DOHH2 (cell line): Measurements from ENCODE around the gene RASGEF1B.

ENCODE experiments used
- H3F3A ChIP-seq: fragments of 200-600 bp; sonication (generic), shearing (Covaris generic); 2 replicates; pipeline ENCODE4 v1.6.0; 2016; ENCODE audit warnings: antibody characterized with exemption, mild to moderate bottlenecking; ENCODE audit not compliant: control insufficient read depth, insufficient read depth
- H3K27ac ChIP-seq: fragments of 200-600 bp; sonication (generic); 2 replicates; pipeline ENCODE4 v1.5.1; 2014; ENCODE audit warnings: low read depth, mild to moderate bottlenecking, low read length, moderate library complexity
- H3K27me3 ChIP-seq: fragments of 200-600 bp; sonication (generic); 2 replicates; pipeline ENCODE4 v1.6.1; 2014; ENCODE audit warnings: mild to moderate bottlenecking, low read length, mixed read lengths; ENCODE audit not compliant: control insufficient read depth
- H3K36me3 ChIP-seq: fragments of 200-600 bp; sonication (generic); 2 replicates; pipeline ENCODE4 v1.6.1; 2014; ENCODE audit warnings: mild to moderate bottlenecking, low read length, moderate library complexity, mixed read lengths; ENCODE audit not compliant: control insufficient read depth
- H3K4me1 ChIP-seq: fragments of 200-600 bp; sonication (generic); 2 replicates; pipeline ENCODE4 v1.6.1; 2014; ENCODE audit warnings: mild to moderate bottlenecking, low read length, mixed read lengths; ENCODE audit not compliant: control insufficient read depth
- H3K4me2 ChIP-seq: fragments of 200-600 bp; sonication (generic); 2 replicates; pipeline ENCODE4 v1.6.0; 2014; ENCODE audit warnings: mild to moderate bottlenecking, low read length, moderate library complexity
- H3K4me3 ChIP-seq: fragments of 200-600 bp; sonication (generic); 2 replicates; pipeline ENCODE4 v1.5.1; 2014; ENCODE audit warnings: mild to moderate bottlenecking, low read length, mixed read lengths
- H3K79me2 ChIP-seq: fragments of 200-600 bp; sonication (generic); 2 replicates; pipeline ENCODE4 v1.6.1; 2014; ENCODE audit warnings: mild to moderate bottlenecking, low read length, mixed read lengths; ENCODE audit not compliant: control insufficient read depth
- H3K9me2 ChIP-seq: fragments of 200-600 bp; sonication (generic); replicated peaks from 2 replicates; pipeline ENCODE4 v1.6.1; 2014; ENCODE audit warnings: mild to moderate bottlenecking, low read length, mixed read lengths; ENCODE audit not compliant: control insufficient read depth
- H3K9me3 ChIP-seq: fragments of 200-600 bp; sonication (generic); 2 replicates; pipeline ENCODE4 v1.6.1; 2014; ENCODE audit warnings: antibody characterized with exemption, low read length, mixed read lengths; ENCODE audit not compliant: control insufficient read depth, insufficient read depth
- H4K20me1 ChIP-seq: fragments of 200-600 bp; sonication (generic); 2 replicates; pipeline ENCODE4 v1.6.0; 2014; ENCODE audit warnings: low read depth, mild to moderate bottlenecking, antibody characterized with exemption, low read length, moderate library complexity; ENCODE audit not compliant: control insufficient read depth, insufficient read depth
- CTCF ChIP-seq: fragments of 200-600 bp; sonication (generic); IDR thresholded peaks from one replicate; pipeline ENCODE4 v1.5.1; 2014; ENCODE audit warnings: antibody characterized with exemption, mild to moderate bottlenecking, low read depth, low read length; ENCODE audit not compliant: poor library complexity, severe bottlenecking
- EZH2phosphoT487 ChIP-seq: fragments of 200-600 bp; sonication (generic); IDR thresholded peaks from 2 replicates; pipeline ENCODE4 v1.6.1; 2017; ENCODE audit warnings: borderline replicate concordance, mild to moderate bottlenecking, antibody characterized with exemption, low read length, moderate library complexity, mixed read lengths

Gene RASGEF1B

GRCh38 chr4:81454499-81454898 lies 17.2 kb downstream of the RASGEF1B start:
- Histone ChIP-seq H3K4me2 (no peak overlapping the region), H3K79me2 (peaks cover 3% of the 10 kb centered on the region; the same call in 1 of the 2 replicates), H4K20me1 (no peaks in the 10 kb centered on the region), H3K4me3 (no peak overlapping the region), H3K36me3 (peaks cover 86% of the 10 kb centered on the region), H3K4me1 (no peaks in the 10 kb centered on the region), H3F3A (no peaks in the 10 kb centered on the region), H3K27ac (no peak overlapping the region), H3K27me3 (no peaks in the 10 kb centered on the region), H3K9me2 (no peaks in the 10 kb centered on the region), H3K9me3 (no peaks in the 10 kb centered on the region)
- TF ChIP-seq CTCF: no peak
- no peak for TF ChIP-seq EZH2phosphoT487

GRCh38 chr4:81453024-81453423 lies 18.7 kb downstream of the RASGEF1B start:
- Histone ChIP-seq H3K9me3 (no peaks in the 10 kb centered on the region), H3K27me3 (no peaks in the 10 kb centered on the region), H3K27ac (no peak overlapping the region), H3K4me3 (no peak overlapping the region), H3K9me2 (no peaks in the 10 kb centered on the region), H3F3A (no peaks in the 10 kb centered on the region), H3K4me2 (no peak overlapping the region), H4K20me1 (no peaks in the 10 kb centered on the region), H3K79me2 (no peaks in the 10 kb centered on the region), H3K36me3 (peaks cover 86% of the 10 kb centered on the region), H3K4me1 (no peaks in the 10 kb centered on the region)
- TF ChIP-seq EZH2phosphoT487: no peak
- no peak for TF ChIP-seq CTCF

- Histone ChIP-seq H4K20me1 (no peaks in the 10 kb centered on the region), H3K27ac (no peak overlapping the region), H3K36me3 (peaks cover 87% of the 10 kb centered on the region), H3K9me2 (no peaks in the 10 kb centered on the region), H3K4me1 (no peaks in the 10 kb centered on the region), H3K4me2 (no peak overlapping the region), H3K79me2 (no peaks in the 10 kb centered on the region), H3K4me3 (no peak overlapping the region), H3F3A (no peaks in the 10 kb centered on the region), H3K9me3 (no peaks in the 10 kb centered on the region), H3K27me3 (no peaks in the 10 kb centered on the region)
- TF ChIP-seq CTCF: no peak
Measured at GRCh38 chr4:81452452-81453006, 19.2 kb downstream of the RASGEF1B start.

- Histone ChIP-seq H4K20me1 (no peaks in the 10 kb centered on the region), H3K9me2 (no peaks in the 10 kb centered on the region), H3K79me2 (no peaks in the 10 kb centered on the region), H3K9me3 (no peaks in the 10 kb centered on the region), H3K4me1 (no peaks in the 10 kb centered on the region), H3K27ac (no peak overlapping the region), H3K4me2 (no peak overlapping the region), H3K27me3 (no peaks in the 10 kb centered on the region), H3K4me3 (no peak overlapping the region), H3F3A (no peaks in the 10 kb centered on the region), H3K36me3 (peaks cover 94% of the 10 kb centered on the region)
- no peak for TF ChIP-seq CTCF
- no peak for TF ChIP-seq EZH2phosphoT487
Measured at GRCh38 chr4:81449015-81449414, 22.7 kb downstream of the RASGEF1B start.
